Sigmoid colon (tissue), 4 donors: ENCODE data around the gene EED.

Experiments used
- EP300 ChIP-seq, 4 donors: sonication (generic); formaldehyde crosslinking; IDR thresholded peaks; one replicate each; pipeline ENCODE4 v1.6.1; 2017; ENCODE audit warnings: antibody characterized with exemption in 4 of 4
- POLR2A ChIP-seq, 2 donors: fragments of 450-650 bp; IDR thresholded peaks; one replicate each; pipeline ENCODE4 v1.6.1; 2016; ENCODE audit warnings: antibody characterized with exemption in 2 of 2, mild to moderate bottlenecking in 2 of 2, moderate library complexity in 2 of 2
- POLR2AphosphoS5 ChIP-seq, 4 donors: sonication (generic); formaldehyde crosslinking; IDR thresholded peaks; one replicate each; pipeline ENCODE4 v1.6.1; 2017; ENCODE audit warnings: antibody characterized with exemption in 4 of 4
- TF ChIP-seq, protein P1 (sequence below), 4 experiments: fragments of 450-650 bp in 3 of 4; fragments of 200-600 bp in 1 of 4; IDR thresholded peaks; one replicate each; pipeline ENCODE4 v1.5.1; 2016 to 2019; ENCODE audit warnings: antibody characterized with exemption in 4 of 4, mild to moderate bottlenecking in 3 of 4, moderate library complexity in 2 of 4

DNA sequence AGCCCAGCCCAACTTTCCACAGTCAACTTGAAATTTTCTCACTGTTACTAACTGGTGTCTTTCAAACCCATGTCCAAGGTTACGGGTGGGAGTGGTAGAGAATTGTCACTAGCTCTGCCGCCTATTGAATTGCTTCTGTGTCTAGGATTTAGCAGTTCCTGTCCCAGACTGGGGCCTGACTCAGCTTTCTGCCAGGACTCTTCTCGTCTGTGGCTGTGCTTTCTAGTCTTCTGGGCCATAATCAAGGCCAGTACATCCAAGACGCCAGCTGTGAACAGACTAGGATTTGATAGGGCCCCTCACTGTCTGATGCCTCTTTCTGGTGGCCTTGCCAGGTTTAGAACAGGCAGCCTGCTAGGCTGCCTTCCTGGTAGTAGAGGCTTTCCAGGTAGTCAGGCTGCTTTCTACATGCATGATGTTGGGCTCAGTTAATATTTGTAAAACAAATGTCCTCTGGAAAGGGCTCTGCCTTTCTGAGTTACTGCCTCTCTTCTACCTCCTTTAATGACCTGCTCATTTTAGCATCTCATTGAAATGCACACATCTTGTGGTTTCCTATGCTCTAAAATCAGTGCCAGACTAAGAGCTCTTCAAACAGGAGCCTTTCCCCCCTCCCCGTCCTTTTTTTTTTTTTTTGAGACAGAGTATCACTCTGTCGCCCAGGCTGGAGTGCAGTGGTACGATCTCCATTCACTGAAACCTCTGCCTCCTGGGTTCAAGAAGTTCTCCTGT, 44.4 kb downstream of the EED start:
- TF ChIP-seq POLR2A (IDR thresholded peaks at IDR 0.05) (no peak), EP300 (IDR thresholded peaks at IDR 0.05) (no peak), POLR2AphosphoS5 (IDR thresholded peaks at IDR 0.05) (no peak)
- TF ChIP-seq, protein P1, sequence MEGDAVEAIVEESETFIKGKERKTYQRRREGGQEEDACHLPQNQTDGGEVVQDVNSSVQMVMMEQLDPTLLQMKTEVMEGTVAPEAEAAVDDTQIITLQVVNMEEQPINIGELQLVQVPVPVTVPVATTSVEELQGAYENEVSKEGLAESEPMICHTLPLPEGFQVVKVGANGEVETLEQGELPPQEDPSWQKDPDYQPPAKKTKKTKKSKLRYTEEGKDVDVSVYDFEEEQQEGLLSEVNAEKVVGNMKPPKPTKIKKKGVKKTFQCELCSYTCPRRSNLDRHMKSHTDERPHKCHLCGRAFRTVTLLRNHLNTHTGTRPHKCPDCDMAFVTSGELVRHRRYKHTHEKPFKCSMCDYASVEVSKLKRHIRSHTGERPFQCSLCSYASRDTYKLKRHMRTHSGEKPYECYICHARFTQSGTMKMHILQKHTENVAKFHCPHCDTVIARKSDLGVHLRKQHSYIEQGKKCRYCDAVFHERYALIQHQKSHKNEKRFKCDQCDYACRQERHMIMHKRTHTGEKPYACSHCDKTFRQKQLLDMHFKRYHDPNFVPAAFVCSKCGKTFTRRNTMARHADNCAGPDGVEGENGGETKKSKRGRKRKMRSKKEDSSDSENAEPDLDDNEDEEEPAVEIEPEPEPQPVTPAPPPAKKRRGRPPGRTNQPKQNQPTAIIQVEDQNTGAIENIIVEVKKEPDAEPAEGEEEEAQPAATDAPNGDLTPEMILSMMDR (IDR thresholded peaks at IDR 0.05): no peak
